ENCODE data around the gene NCK1. TPM values are rescaled to one million over a fixed set of nuclear protein-coding genes. Genes with fewer than 3 reads are reported as not detected.

Gene NCK1
- total RNA-seq, 1 experiment from 2014 or later: 15.3 TPM

- H3K27ac ChIP-seq (ENCODE audit: low read length): no peak overlapping the region
- no peaks in the 10 kb centered on the region for H3K4me1 ChIP-seq (ENCODE audit: insufficient read depth, low read length)
- H3K9me2 ChIP-seq (replicated peaks; ENCODE audit: low read length): no peaks in the 10 kb centered on the region
- intact Hi-C loops (cut with micrococcal nuclease): loop anchor here (1.0 kb wide), 1 partner anchor 64 kb away; no protein-coding TSS in a partner anchor
- H3K36me3 ChIP-seq (ENCODE audit: low read depth, low read length): peaks cover 5% of the 10 kb centered on the region; the same call in 1 of the 2 replicates
- H2AFZ ChIP-seq (ENCODE audit: low read length): no peak overlapping the region
- BruUV-seq (replicated peaks): no TSS peak
- no peaks in the 10 kb centered on the region for H3F3A ChIP-seq (ENCODE audit: low read length, unreplicated experiment)
- CTCF ChIA-PET: no interaction called here
- H3K27me3 ChIP-seq (ENCODE audit: low read length): no peaks in the 10 kb centered on the region
- no peak overlapping the region for H3K9ac ChIP-seq (ENCODE audit: low read length)
- ATAC-seq (no peak), DNase-seq (no peak)
- no peak overlapping the region for H3K4me3 ChIP-seq (ENCODE audit: low read length)
- TF ChIP-seq, protein P1, sequence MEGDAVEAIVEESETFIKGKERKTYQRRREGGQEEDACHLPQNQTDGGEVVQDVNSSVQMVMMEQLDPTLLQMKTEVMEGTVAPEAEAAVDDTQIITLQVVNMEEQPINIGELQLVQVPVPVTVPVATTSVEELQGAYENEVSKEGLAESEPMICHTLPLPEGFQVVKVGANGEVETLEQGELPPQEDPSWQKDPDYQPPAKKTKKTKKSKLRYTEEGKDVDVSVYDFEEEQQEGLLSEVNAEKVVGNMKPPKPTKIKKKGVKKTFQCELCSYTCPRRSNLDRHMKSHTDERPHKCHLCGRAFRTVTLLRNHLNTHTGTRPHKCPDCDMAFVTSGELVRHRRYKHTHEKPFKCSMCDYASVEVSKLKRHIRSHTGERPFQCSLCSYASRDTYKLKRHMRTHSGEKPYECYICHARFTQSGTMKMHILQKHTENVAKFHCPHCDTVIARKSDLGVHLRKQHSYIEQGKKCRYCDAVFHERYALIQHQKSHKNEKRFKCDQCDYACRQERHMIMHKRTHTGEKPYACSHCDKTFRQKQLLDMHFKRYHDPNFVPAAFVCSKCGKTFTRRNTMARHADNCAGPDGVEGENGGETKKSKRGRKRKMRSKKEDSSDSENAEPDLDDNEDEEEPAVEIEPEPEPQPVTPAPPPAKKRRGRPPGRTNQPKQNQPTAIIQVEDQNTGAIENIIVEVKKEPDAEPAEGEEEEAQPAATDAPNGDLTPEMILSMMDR (conservative IDR thresholded peaks at IDR 0.05; ENCODE audit: low read depth, low read length): no peak
- TF ChIP-seq EZH2phosphoT487 (IDR thresholded peaks at IDR 0.05; ENCODE audit: borderline replicate concordance, low read length) (no peak), EZH2 (IDR thresholded peaks at IDR 0.05; ENCODE audit: low read length, unreplicated experiment) (no peak)
- H3K4me2 ChIP-seq (ENCODE audit: low read length): no peak overlapping the region
- H4K20me1 ChIP-seq (ENCODE audit: low read length): no peaks in the 10 kb centered on the region
- no peaks in the 10 kb centered on the region for H3K9me3 ChIP-seq (ENCODE audit: low read length)
- POLR2A ChIA-PET (ENCODE audit: unreplicated experiment): no interaction called here
- no peaks in the 10 kb centered on the region for H3K79me2 ChIP-seq (ENCODE audit: low read length)
Measured at GRCh38 chr3:136949146-136949545, 87.1 kb downstream of the NCK1 start.

DNA sequence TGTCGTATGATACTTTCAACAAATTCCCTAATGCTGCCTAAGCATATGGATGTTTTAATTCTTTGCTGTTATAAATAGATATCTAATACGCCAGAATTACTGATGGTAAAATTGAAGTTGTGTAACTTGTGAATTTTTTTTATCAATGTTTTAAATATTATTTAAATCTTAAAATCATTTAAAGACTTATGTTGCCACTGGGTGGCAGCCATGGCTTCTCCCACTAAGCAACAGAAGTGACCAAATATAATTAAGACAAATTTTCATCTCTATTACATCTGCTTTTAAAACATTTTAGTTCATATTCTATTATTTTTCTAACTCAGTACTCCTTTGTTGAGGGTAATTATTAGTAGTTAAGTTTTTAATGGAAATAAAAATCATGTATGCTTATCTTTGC is 87.7 kb downstream of the NCK1 start:
- Histone ChIP-seq H3K9me3 (ENCODE audit: low read length) (no peaks in the 10 kb centered on the region), H4K20me1 (ENCODE audit: low read length) (no peaks in the 10 kb centered on the region), H3K4me1 (ENCODE audit: insufficient read depth, low read length) (no peaks in the 10 kb centered on the region), H3K27me3 (ENCODE audit: low read length) (no peaks in the 10 kb centered on the region), H3K27ac (ENCODE audit: low read length) (no peak overlapping the region), H3K36me3 (ENCODE audit: low read depth, low read length) (peaks cover 5% of the 10 kb centered on the region; the same call in 1 of the 2 replicates), H3K4me3 (ENCODE audit: low read length) (no peak overlapping the region), H3K9ac (ENCODE audit: low read length) (no peak overlapping the region), H3F3A (ENCODE audit: low read length, unreplicated experiment) (no peaks in the 10 kb centered on the region), H3K9me2 (replicated peaks; ENCODE audit: low read length) (no peaks in the 10 kb centered on the region), H2AFZ (ENCODE audit: low read length) (no peak overlapping the region), H3K79me2 (ENCODE audit: low read length) (no peaks in the 10 kb centered on the region), H3K4me2 (ENCODE audit: low read length) (no peak overlapping the region)
- DNase-seq: no peak
- BruUV-seq (replicated peaks): no TSS peak
- CTCF ChIA-PET: no interaction called here
- intact Hi-C loops (cut with micrococcal nuclease): loop anchor here (1.0 kb wide), 1 partner anchor 64 kb away; no protein-coding TSS in a partner anchor
- POLR2A ChIA-PET (ENCODE audit: unreplicated experiment): no interaction called here
- ATAC-seq: no peak
- TF ChIP-seq EZH2 (IDR thresholded peaks at IDR 0.05; ENCODE audit: low read length, unreplicated experiment): no peak
- no peak for TF ChIP-seq EZH2phosphoT487 (IDR thresholded peaks at IDR 0.05; ENCODE audit: borderline replicate concordance, low read length)
- TF ChIP-seq, protein P1 (conservative IDR thresholded peaks at IDR 0.05; ENCODE audit: low read depth, low read length): peak; percentile 32; the same call in 1 of the 2 replicates

DNA sequence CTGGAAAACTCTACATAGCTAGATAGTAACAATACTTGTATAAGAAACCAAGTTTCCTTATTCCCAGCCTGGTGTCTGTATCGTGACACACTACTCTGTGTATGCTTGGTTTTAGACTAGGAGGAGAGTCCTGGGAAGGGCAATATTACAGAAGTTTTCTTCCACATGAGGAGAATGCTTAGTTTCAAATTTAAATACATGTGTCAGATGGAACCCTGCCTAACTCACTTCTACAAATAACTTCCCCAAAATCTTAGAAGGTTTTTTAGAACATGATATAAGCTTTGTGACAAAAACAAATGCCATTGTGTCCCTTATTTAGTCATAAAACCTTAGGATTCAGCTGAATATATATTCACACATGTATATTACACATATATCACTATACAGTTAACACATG is 88.6 kb downstream of the NCK1 start:
- H3K9me3 ChIP-seq (ENCODE audit: low read length): no peaks in the 10 kb centered on the region
- TF ChIP-seq EZH2phosphoT487 (IDR thresholded peaks at IDR 0.05; ENCODE audit: borderline replicate concordance, low read length): no peak
- TF ChIP-seq, protein P1 (conservative IDR thresholded peaks at IDR 0.05; ENCODE audit: low read depth, low read length): no peak
- TF ChIP-seq EZH2 (IDR thresholded peaks at IDR 0.05; ENCODE audit: low read length, unreplicated experiment): no peak
- no peaks in the 10 kb centered on the region for H3K79me2 ChIP-seq (ENCODE audit: low read length)
- CTCF ChIA-PET: no interaction called here
- no TSS peak for BruUV-seq (replicated peaks)
- no peak overlapping the region for H3K27ac ChIP-seq (ENCODE audit: low read length)
- no peak overlapping the region for H3K9ac ChIP-seq (ENCODE audit: low read length)
- no peak overlapping the region for H2AFZ ChIP-seq (ENCODE audit: low read length)
- no peaks in the 10 kb centered on the region for H3K9me2 ChIP-seq (replicated peaks; ENCODE audit: low read length)
- no peak for ATAC-seq
- no peaks in the 10 kb centered on the region for H3K27me3 ChIP-seq (ENCODE audit: low read length)
- H3K4me3 ChIP-seq (ENCODE audit: low read length): no peak overlapping the region
- H4K20me1 ChIP-seq (ENCODE audit: low read length): no peaks in the 10 kb centered on the region
- H3K4me2 ChIP-seq (ENCODE audit: low read length): no peak overlapping the region
- intact Hi-C loops (cut with micrococcal nuclease): no loop called here
- no peak for DNase-seq
- peaks cover 9% of the 10 kb centered on the region for H3K4me1 ChIP-seq (ENCODE audit: insufficient read depth, low read length)
- peaks cover 4% of the 10 kb centered on the region; the same call in 1 of the 2 replicates for H3K36me3 ChIP-seq (ENCODE audit: low read depth, low read length)
- no peaks in the 10 kb centered on the region for H3F3A ChIP-seq (ENCODE audit: low read length, unreplicated experiment)
- POLR2A ChIA-PET (ENCODE audit: unreplicated experiment): no interaction called here

All from PC-3 (cell line).